ENCODE data around the gene ZNF492.

DNA sequence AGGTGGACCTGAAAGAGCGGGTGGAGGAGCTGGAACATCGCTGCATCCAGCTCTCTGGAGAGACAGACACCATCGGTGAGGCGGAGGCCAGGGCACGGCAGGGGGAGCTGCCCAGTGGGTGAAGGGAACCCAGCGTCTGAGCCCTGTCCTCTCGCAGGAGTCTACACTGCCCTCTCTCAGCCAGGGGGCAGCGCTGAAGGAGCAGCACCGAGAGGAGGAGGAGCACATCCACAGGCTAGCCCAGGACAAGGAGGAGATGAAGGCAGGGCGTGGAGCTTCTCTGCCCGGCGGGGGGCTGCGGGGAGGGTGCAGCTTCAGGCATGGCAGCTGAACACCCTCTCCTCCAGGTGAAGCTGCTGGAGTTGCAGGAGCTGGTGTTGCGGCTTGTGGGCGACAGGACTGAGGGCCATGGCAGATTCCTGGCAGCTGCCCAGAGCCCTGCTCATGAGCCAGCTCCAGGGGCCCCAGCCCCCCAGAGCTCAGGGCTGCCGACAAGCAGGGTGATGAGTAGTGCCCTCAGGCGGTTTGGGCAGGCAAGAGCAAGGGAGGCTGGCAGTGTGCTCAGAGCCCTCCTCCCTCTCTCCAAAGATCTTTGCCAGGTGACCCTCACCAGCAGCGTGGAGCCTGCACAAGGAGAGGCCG, 31.4 kb upstream of the ZNF492 start:
- TF ChIP-seq SIN3A (IDR thresholded peaks at IDR 0.05; ENCODE audit: borderline replicate concordance, low read depth, low read length) (no peak), CTCF (IDR thresholded peaks at IDR 0.05) (no peak)
- TF ChIP-seq, protein P1, sequence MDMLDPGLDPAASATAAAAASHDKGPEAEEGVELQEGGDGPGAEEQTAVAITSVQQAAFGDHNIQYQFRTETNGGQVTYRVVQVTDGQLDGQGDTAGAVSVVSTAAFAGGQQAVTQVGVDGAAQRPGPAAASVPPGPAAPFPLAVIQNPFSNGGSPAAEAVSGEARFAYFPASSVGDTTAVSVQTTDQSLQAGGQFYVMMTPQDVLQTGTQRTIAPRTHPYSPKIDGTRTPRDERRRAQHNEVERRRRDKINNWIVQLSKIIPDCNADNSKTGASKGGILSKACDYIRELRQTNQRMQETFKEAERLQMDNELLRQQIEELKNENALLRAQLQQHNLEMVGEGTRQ (IDR thresholded peaks at IDR 0.05; ENCODE audit: borderline replicate concordance, low read depth, low read length): no peak
